HG03139 (cell line): ENCODE measurements around the gene HNRNPA2B1.

ENCODE experiments used
- ATAC-seq: cut with Tn5 transposase; IDR thresholded peaks from one replicate; pipeline ENCODE4 v1.9.1; 2021; ENCODE audit not compliant: unreplicated experiment

HNRNPA2B1 gene

DNA sequence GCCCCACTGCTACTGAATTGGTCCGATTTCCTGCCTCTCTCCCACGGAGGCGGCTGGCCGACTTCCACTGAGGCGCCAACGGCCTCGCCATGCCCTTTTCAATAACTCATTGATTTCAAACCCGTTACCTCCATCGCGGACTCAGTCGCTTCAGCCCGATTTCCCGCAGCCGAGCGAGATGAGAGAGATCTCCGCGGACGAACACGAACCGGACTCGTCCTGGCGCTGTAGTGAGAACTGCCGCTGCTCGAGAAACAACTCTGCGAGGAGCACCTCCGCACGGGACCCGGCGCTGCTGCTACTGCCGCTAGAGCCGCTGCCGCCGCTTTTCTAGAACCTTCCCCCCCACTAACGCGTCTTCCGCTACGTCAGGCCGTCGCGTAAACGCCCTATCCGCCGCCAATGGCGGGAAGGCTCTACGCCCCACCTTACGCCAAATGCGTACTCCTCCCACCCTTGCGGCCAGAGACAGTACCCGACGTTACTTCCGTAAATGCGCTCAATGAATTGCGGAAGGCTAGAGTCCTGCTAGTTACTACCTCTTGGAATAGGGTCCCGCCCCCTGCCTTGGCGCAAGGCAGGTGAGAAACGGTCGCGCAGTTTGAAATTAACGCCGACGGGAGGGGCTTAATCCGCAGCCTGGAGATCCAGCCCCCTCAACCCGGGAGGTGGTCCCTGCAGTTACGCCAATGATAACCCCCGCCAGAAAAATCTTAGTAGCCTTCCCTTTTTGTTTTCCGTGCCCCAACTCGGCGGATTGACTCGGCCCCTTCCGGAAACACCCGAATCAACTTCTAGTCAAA, at the start of gene HNRNPA2B1:
Gene HNRNPA2B1 (minus strand): TSS at position 303 of the 803 bp plus-strand sequence. CDS start 169 bp downstream, at position 134.
- ATAC-seq = peak; percentile 49

GRCh38 chr7:26250239-26250638, 49.7 kb upstream of the HNRNPA2B1 start:
- no peak for ATAC-seq

- no peak for ATAC-seq
These were observed 44.6 kb upstream of the HNRNPA2B1 start for GRCh38 chr7:26245150-26245549.

GRCh38 chr7:26238032-26238431, 37.5 kb upstream of the HNRNPA2B1 start:
- no peak for ATAC-seq

GRCh38 chr7:26237035-26237807, 36.7 kb upstream of the HNRNPA2B1 start:
- no peak for ATAC-seq

- no peak for ATAC-seq
These were observed 33.5 kb upstream of the HNRNPA2B1 start for GRCh38 chr7:26233902-26234511.

GRCh38 chr7:26227987-26228386, 27.4 kb upstream of the HNRNPA2B1 start:
- ATAC-seq = no peak

DNA sequence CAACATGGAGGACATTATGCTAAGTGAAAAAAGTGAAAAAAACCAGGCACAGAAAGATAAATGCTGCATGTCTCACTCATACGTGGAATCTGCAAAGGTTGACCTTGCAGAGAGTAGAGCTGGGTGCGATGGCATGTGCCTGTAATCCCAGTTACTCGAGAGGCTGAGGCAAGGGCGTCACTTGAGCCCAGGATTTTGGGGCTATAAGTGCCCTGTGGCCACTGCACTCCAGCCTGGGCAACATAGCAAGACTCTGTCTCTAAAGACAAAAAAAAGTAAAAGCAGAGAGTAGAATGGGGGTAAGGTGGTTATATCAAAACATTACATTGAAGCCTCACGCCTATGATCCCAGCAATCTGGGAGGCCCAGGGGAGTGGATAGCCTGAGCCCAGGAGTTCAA, 23.8 kb upstream of the HNRNPA2B1 start:
- ATAC-seq = no peak

GRCh38 chr7:26216049-26216448, 15.5 kb upstream of the HNRNPA2B1 start:
- no peak for ATAC-seq

- ATAC-seq = no peak
These were observed 13.4 kb upstream of the HNRNPA2B1 start for GRCh38 chr7:26213807-26214515.

DNA sequence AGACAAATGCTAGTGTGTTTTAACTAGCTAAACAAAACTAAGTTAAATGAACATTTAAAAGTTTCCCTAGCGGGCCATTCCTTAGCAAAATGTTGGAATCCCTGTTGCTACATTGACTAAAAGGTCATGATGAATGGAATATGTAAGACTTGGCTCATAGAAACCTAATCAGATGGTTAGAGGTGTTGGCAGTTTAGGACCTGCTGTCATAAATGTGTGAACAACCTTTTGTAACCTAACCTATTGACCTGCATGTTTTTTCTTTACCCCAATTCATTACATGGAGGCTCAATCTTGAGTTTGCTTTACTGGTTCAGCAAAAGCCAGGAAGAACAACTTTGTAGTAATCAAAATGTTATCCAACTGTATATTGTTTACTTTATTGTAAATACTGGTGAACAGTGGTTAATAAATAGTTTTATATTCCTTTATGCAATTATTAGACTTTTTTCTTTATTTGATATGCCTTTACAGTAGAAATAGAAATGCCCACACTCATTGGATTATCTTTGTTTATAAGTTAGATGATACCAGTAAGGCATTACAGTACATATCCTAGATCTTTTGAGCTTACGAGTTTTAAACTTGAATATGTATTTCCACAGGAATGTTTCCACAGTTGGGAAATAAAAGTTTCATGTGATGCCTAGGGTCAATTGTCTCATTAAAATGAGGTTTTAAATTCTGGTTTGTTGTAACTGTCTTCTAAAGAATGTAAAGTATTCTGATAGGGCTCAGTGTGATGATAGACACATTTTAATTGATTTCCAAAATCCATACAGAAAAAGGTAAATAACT, 12.6 kb upstream of the HNRNPA2B1 start:
- no peak for ATAC-seq

- ATAC-seq = no peak
These were observed 7.5 kb upstream of the HNRNPA2B1 start for GRCh38 chr7:26208040-26208439.

- ATAC-seq = no peak
These were observed 2.5 kb upstream of the HNRNPA2B1 start for GRCh38 chr7:26203016-26203415.

- peak; percentile 3 for ATAC-seq
These were observed 1.8 kb upstream of the HNRNPA2B1 start for GRCh38 chr7:26202019-26202990.

DNA sequence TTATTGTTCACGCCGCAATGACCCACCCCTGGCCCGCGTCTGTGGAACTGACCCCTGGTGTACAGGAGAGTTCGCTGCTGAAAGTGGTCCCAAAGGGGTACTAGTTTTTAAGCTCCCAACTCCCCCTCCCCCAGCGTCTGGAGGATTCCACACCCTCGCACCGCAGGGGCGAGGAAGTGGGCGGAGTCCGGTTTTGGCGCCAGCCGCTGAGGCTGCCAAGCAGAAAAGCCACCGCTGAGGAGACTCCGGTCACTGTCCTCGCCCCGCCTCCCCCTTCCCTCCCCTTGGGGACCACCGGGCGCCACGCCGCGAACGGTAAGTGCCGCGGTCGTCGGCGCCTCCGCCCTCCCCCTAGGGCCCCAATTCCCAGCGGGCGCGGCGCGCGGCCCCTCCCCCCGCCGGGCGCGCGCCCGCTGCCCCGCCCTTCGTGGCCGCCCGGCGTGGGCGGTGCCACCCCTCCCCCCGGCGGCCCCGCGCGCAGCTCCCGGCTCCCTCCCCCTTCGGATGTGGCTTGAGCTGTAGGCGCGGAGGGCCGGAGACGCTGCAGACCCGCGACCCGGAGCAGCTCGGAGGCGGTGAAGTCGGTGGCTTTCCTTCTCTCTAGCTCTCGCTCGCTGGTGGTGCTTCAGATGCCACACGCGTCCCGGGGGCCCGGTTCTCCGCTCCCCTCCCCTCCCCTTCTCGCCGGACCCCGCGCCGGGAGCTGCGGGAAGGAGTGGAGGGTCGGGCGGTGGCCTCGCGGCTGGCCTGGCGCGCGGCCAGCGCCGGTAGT, 887 bp upstream of the HNRNPA2B1 start, which contains the start of gene CBX3:
Gene CBX3 (plus strand): TSS at position 499 of the 772 bp plus-strand sequence. CDS start 1,254 bp downstream, outside the sequence.
- peak; percentile 41 for ATAC-seq

DNA sequence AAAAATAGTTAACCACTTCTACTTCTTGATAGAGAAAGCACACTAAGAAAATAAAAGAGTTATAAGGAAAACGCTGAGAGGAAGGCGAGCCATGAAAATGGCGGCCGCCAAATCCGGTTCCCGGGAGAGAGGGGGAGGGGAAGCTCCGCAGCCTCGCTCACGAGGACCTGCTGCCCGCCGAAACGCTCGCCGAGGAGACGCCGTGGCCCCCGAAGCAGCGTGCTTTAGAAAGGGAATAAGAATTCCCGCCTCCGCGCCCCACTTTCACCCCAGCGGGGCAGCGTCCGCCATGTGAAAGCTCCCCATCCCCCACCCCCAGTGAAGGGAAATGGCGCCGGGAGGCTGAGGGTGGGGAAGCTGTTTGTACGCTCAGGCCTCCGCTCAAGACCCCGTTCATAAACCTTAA, 505 bp downstream of the HNRNPA2B1 start:
- ATAC-seq = no peak

- no peak for ATAC-seq
These were observed 1.1 kb downstream of the HNRNPA2B1 start for GRCh38 chr7:26199301-26200037.

GRCh38 chr7:26198781-26199169, 1.8 kb downstream of the HNRNPA2B1 start:
- no peak for ATAC-seq
